HG02623 (cell line): ENCODE data around the gene TAGAP.
"Not testable (repeated sequence)": the region's sequence is repeated elsewhere in the genome, so short reads cannot be mapped to it uniquely, and the experiment has no call there.

ENCODE experiments used
- ATAC-seq: cut with Tn5 transposase; IDR thresholded peaks from one replicate; pipeline ENCODE4 v1.9.1; 2021; ENCODE audit warnings: moderate library complexity; ENCODE audit not compliant: unreplicated experiment

TAGAP gene

DNA sequence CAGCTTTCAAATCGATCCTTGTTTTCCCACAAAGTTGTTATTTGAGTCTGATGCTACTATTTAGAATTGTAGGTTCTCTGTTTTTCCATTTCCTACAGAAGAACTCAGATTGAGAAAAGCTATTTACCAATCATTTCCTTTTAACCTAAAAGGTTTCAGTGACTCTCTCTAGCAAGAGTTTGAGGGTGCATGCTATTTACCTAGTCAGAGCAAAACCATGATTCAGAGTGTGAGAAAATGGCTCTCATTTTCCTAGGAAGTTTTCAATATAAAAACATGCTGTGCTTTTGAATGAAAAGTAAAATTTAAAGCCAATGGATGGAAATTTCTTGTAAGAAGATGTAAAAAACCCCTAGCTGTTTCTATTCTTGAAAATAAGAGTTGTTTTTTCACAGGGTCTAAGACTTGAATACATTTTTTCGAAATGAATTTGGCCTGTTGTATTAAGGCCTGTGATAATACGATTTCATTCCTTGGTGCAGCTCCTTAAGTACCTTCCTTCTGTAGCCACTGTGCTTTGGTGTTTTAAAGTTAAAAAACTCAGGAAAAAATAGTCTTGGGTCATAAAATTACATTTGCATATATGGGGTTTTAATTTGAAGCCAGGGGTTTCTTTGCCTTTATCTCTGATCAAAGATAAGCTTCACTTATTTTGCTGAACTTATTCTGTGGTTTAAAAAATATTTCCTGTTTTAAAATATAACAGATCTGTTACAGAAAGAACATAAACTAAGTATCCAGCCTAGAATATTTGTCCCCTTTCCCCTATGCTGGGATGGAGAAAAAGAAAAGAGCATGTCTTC lies 26.8 kb downstream of the TAGAP start:
- no peak for ATAC-seq

- ATAC-seq: no peak
Observed at GRCh38 chr6:159014406-159014805, 30.4 kb downstream of the TAGAP start.

DNA sequence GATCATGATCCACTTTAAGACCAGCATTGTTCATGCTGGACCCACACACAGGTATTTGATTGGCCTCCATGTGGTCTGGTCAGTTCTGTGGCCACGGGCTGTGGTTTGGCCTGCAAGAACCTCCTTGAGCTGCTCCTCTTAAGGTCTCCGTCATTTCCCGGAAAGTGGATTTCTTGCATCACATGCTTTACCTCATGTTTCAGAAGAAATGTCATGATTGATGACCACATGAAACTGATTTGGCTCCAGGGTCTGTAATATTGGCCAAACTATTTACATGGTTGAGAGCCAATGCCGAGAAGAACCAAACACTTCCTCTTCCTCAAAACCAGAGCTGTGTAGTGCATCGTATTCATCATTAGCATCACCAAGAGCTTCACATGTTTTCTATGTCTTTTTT lies 31.6 kb downstream of the TAGAP start:
- no peak for ATAC-seq

GRCh38 chr6:159012201-159012600 lies 32.6 kb downstream of the TAGAP start:
- ATAC-seq: no peak

GRCh38 chr6:159010037-159010612 lies 34.7 kb downstream of the TAGAP start:
- ATAC-seq: not testable (repeated sequence)

- ATAC-seq: no peak
Observed at GRCh38 chr6:159008656-159009288, 36.0 kb downstream of the TAGAP start.

DNA sequence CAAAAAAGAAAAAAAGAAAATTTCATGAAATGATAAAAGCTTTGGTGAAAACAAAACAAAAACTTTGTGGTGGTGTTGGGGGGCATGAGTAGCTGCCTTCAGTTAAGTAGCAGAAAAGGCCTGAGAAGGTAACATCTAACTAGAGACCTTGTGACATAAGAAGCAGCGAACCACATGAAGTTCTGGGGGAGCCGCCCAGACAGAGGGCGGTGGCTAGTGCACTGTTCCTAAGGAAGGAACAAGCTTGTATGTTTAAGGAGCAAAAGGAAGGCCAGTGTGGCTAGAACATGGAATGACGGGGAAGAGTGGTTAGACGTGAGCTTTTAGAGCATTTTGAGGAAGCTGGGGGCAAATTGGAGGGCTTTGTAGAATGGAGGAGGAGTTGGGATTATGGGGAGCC lies 37.3 kb downstream of the TAGAP start:
- no peak for ATAC-seq

DNA sequence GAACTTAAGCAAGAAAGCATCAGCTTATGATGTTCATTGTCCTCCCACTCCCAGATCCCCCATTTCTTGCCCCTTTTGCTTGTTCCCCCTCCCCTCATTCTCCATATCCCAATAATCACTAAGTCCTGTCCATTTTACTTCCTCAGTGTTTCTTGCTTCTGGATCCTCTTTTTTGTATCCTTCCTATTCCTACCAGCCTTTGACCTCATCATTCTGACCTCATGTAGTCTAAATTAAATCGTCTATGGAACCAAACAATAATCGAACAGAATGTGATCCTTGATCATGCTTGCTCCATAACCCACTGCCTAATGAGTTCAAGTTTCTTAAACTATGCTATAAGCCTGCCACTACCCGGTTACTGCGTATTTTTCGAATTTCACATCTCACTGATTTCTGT lies 39.4 kb downstream of the TAGAP start:
- no peak for ATAC-seq

- ATAC-seq: no peak
Observed at GRCh38 chr6:159004592-159004991, 40.2 kb downstream of the TAGAP start.

GRCh38 chr6:159002432-159003155 lies 42.2 kb downstream of the TAGAP start:
- ATAC-seq: no peak

DNA sequence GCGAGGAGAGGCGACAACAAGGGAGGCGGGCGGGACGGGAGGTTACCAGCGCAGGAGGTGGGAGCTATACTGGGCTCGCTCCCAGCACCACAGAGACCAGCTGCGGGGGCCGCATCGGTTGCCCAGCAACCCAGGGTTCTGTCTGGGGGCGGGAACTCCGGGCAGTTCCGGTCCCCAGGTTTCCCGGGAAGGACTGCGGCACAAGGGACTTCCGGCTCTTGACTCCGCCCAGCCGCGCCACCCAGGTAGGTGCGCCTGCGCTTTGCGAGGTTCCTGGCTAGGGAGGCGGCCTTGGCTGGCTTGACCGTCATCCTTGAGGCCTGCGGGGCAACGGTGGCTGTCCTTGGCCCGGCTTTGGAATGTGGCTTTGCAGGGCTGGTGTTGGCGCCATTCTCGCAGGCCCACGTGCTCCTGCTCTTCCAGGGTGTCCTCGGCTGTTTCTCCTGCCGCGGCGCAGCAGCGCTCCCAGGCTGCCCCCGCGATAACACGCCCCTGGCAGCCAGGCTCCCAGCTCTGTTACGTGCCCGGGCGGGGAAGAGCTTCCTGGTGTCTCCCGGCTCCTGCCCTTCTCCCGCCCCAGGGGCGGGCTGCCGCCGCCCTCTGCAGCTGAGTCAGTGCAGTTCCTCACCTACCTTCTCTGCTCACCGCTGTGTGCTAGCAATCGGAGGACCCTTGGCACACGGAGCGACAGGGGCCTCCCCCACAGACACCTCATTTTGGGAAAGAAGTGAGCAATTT lies 45.0 kb downstream of the TAGAP start, which contains the start of gene RSPH3:
TSS of gene RSPH3 (minus strand) at position 537 of the 738 bp plus-strand sequence. CDS start 652 bp downstream, outside the sequence.
- peak; percentile 83 for ATAC-seq

DNA sequence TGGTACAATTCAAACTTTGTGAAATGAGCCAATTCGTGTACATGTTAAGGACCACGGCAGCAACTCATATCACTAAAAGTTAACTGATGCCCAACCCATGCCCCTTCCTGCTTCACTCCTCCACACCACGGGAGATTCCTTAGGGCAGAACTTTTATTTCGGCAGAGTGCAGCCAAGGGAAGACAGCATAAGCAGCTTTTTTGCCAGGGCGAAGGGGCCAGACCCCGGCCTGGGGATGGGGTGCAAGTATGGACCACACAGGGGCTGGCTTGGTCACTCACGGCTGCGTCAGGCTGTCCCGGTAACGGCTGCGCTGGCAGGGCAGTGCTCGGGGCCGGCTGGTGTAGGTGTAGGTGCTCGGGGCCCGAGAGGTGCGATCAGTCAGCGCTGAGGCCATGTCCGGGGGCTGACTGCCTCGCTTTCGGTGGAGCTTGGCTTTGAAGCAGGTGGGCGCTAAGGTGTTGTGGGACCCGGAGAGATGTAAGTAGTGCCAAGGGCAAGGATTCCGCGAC lies 45.6 kb downstream of the TAGAP start:
- peak; percentile 23 for ATAC-seq

- no peak for ATAC-seq
Observed at GRCh38 chr6:158996856-158997255, 47.9 kb downstream of the TAGAP start.

DNA sequence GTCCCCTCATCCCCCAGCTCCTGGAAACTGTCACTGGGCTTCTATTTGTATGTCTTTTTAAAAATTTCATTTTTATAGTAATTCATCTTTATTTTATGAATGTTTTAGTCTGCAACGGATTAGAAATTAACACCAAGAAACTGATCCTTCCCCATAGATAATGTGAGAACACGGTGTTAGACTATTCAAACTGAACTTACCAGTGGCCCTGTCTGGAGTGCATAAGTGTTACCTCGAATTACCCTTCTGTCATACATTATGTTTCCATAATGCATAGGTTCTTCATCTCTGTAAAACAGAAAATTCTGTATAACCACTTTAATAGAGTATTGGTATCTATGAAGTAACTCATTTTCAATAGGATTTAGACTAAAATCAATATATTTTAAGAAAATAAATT lies 51.2 kb downstream of the TAGAP start:
- no peak for ATAC-seq

DNA sequence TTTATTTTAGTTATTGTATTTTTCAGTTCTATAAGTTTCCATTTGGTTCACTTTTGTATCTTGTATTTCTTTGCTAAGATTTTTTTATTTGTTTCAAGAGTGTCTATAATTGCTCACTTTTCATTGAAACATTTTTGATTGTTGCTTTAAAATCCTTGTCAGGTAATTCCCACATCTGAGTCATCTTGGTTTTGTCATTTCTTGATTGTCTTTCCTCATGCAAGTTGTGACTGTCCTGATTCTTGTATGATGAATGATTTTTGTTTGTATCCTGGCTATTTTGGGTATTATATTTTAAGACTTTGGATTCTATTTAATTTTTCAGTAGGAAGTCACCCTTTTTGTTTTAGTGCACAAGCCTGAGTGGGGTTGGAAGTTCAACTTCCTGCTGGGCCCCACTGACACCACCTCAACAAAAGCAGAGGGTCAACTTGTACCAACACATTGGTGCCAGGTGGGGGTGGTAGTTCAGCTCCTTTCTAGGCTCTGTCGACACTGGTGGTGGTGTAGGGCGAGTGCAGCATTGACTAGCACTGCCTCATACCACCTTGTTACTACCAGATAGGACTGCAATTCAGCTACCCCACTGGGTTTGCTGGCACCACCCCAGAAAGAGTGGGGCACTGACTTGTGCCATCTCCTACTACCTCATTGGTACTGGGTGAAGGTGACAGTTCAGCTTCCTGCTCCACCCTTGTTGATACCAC lies 53.6 kb downstream of the TAGAP start:
- no peak for ATAC-seq

DNA sequence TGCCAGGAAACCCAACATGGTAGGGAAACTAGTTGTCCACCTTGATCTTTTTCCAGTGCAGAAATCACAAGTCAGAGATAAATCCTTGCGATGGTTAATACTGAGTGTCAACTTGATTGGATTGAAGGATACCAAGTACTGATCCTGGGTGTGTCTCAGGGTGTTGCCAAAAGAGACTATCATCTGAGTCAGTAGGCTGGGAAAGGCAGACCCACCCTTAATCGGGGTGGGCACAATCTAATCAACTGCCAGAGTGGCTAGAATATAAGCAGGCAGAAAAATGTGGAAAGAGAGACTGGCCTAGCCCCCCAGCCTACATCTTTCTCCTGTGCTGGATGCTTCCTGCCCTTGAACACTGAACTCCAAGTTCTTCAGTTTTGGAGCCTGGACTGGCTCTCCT lies 55.1 kb downstream of the TAGAP start:
- not testable (repeated sequence) for ATAC-seq

GRCh38 chr6:158988477-158988876 lies 56.3 kb downstream of the TAGAP start:
- no peak for ATAC-seq

GRCh38 chr6:158987657-158988056 lies 57.1 kb downstream of the TAGAP start:
- no peak for ATAC-seq
